K562 (cell line): ENCODE results near the gene SCUBE2. TPM values are rescaled to one million over a fixed set of nuclear protein-coding genes. Genes with fewer than 3 reads are reported as not detected.

ENCODE experiments used
- ATAC-seq: fragments of 200-7000 bp; cut with Tn5 transposase; 3 replicates; pipeline ENCODE4 v1.9.1; 2020; ENCODE audit warnings: moderate library complexity
- BruUV-seq: library from RNA; stranded (reverse); fragments of 400-500 nt; replicated peaks from 2 replicates; lab custom pipeline; 2021; lab: Mats Ljungman, UMichigan
- CTCF ChIA-PET: fragments of 300-600 bp; formaldehyde crosslinking; extraction: SDS; loops from one replicate; lab custom pipeline; 2021; ENCODE audit warnings: low intra/inter-chr PET ratio; lab: Yijun Ruan, JAX
- POLR2A ChIA-PET: fragments of 300-600, 350-650 bp; sonication (Branson Sonifier 250); formaldehyde crosslinking; extraction: SDS; loops from one replicate; lab custom pipeline; 2021; ENCODE audit warnings: antibody characterized with exemption, inconsistent platforms; lab: Yijun Ruan, JAX
- DNase-seq, 4 experiments: peaks; one replicate each; pipeline versions ENCODE4 v3.0.0 to v3.0.0-alpha.2; 2011 to 2018; ENCODE audit warnings: low spot score in 3 of 4, mixed read lengths in 3 of 4; ENCODE audit errors: extremely low read depth in 1 of 4
- FAIRE-seq: peaks from 2 replicates; lab custom pipeline; 2011; peaks lifted over from hg19 to GRCh38; lab: Jason Lieb, UNC
- H2AFZ ChIP-seq: 2 replicates; pipeline ENCODE4 v1.6.0; 2011; ENCODE audit warnings: low read depth, low read length, control low read depth, inconsistent platforms
- H3K27ac ChIP-seq: fragments of 200-600 bp; 3 replicates; pipeline ENCODE4 v1.8.0; 2011; ENCODE audit warnings: low read depth, mild to moderate bottlenecking, control low read depth, inconsistent platforms, low read length, moderate library complexity, mixed read lengths; ENCODE audit errors: extremely low read depth
- H3K27me3 ChIP-seq, 2 experiments: fragments of 300-600 bp in 1 of 2; 2 replicates in 1 of 2; 3 replicates in 1 of 2; pipeline versions ENCODE4 v1.6.0 to v1.8.0; 2011; ENCODE audit warnings: inconsistent platforms in 2 of 2, low read length in 2 of 2, mild to moderate bottlenecking in 1 of 2, mixed read lengths in 1 of 2, moderate library complexity in 1 of 2; ENCODE audit not compliant: control insufficient read depth in 2 of 2, insufficient read depth in 2 of 2
- H3K36me3 ChIP-seq: fragments of 300-600 bp; 3 replicates; pipeline ENCODE4 v1.8.0; 2011; ENCODE audit warnings: mild to moderate bottlenecking, low read length, inconsistent platforms; ENCODE audit not compliant: control insufficient read depth, insufficient read depth
- H3K4me1 ChIP-seq, 2 experiments: fragments of 200-600 bp in 1 of 2; replicated peaks in 1 of 2; 2 replicates in 1 of 2; 3 replicates in 1 of 2; pipeline versions ENCODE4 v1.5.1 to v1.8.0; 2011; ENCODE audit warnings: inconsistent platforms in 2 of 2, low read length in 2 of 2, mild to moderate bottlenecking in 1 of 2, mixed read lengths in 1 of 2, moderate library complexity in 1 of 2; ENCODE audit not compliant: control insufficient read depth in 2 of 2, insufficient read depth in 2 of 2
- H3K4me2 ChIP-seq: 2 replicates; pipeline ENCODE4 v1.6.1; 2011; ENCODE audit warnings: low read length, control low read depth, inconsistent platforms, mixed read lengths; ENCODE audit not compliant: insufficient read depth
- H3K4me3 ChIP-seq: fragments of 200-600 bp; sonication (generic), shearing (Covaris generic); 2 replicates; pipeline ENCODE4 v1.5.1; 2016; ENCODE audit warnings: control low read depth, inconsistent platforms
- H3K79me2 ChIP-seq: fragments of 200-600 bp; 3 replicates; pipeline ENCODE4 v1.8.0; 2011; ENCODE audit warnings: low read length, inconsistent platforms; ENCODE audit not compliant: control insufficient read depth, insufficient read depth
- H3K9ac ChIP-seq, 2 experiments: 2 replicates each; pipeline versions ENCODE4 v1.6.0 to v1.6.1; 2011; ENCODE audit warnings: low read depth in 2 of 2, low read length in 2 of 2, control low read depth in 1 of 2, inconsistent platforms in 1 of 2, mild to moderate bottlenecking in 1 of 2, mixed read lengths in 1 of 2; ENCODE audit not compliant: insufficient read depth in 1 of 2
- H3K9me1 ChIP-seq: one replicate; pipeline ENCODE4 v1.6.0; 2011; ENCODE audit warnings: inconsistent platforms, mild to moderate bottlenecking, low read length, moderate library complexity; ENCODE audit not compliant: control insufficient read depth, insufficient read depth
- H3K9me3 ChIP-seq: replicated peaks from 2 replicates; pipeline ENCODE4 v1.5.1; 2011; ENCODE audit warnings: low read depth, low read length, inconsistent platforms; ENCODE audit not compliant: control insufficient read depth, insufficient read depth
- H4K20me1 ChIP-seq: replicated peaks from 2 replicates; pipeline ENCODE4 v1.6.1; 2011; ENCODE audit warnings: low read length, inconsistent platforms, mixed read lengths; ENCODE audit not compliant: control insufficient read depth, insufficient read depth
- EWSR1 ChIP-seq: fragments of 450-650 bp; IDR thresholded peaks from 2 replicates; pipeline ENCODE4 v1.6.1; 2018; ENCODE audit warnings: borderline replicate concordance, mild to moderate bottlenecking, low read depth, moderate library complexity; ENCODE audit not compliant: partially characterized antibody
- FOXJ2 ChIP-seq: fragments of 200-800 bp; sonication (Bioruptor generic); IDR thresholded peaks from 2 replicates; pipeline ENCODE4 v1.6.1; 2016; ENCODE audit warnings: missing genetic modification characterization, missing compliant biosample characterization
- HMG20B ChIP-seq: fragments of 250-450 bp; sonication (Bioruptor Pico); IDR thresholded peaks from 2 replicates; pipeline ENCODE4 v1.5.0; 2021; ENCODE audit warnings: mild to moderate bottlenecking
- KAT2B ChIP-seq: IDR thresholded peaks from one replicate; pipeline ENCODE4 v1.6.1; 2012; ENCODE audit warnings: low read depth, mild to moderate bottlenecking, control low read depth, inconsistent platforms, low read length, moderate library complexity
- MED1 ChIP-seq: sonication (generic); formaldehyde crosslinking; IDR thresholded peaks from 2 replicates; pipeline ENCODE4 v1.8.1; 2023; ENCODE audit warnings: missing genetic modification reagents, borderline replicate concordance
- MYBL2 ChIP-seq, 2 experiments: fragments of 450-650 bp in 1 of 2; sonication (generic) in 1 of 2; formaldehyde crosslinking in 1 of 2; IDR thresholded peaks; 2 replicates each; pipeline versions ENCODE4 v1.6.1 to v1.8.1; 2017 to 2022; ENCODE audit warnings: borderline replicate concordance in 1 of 2, inconsistent platforms in 1 of 2, low read depth in 1 of 2, mild to moderate bottlenecking in 1 of 2, missing genetic modification reagents in 1 of 2, moderate library complexity in 1 of 2
- NONO ChIP-seq, 2 experiments: fragments of 200-400 bp in 1 of 2; fragments of 450-650 bp in 1 of 2; formaldehyde crosslinking in 1 of 2; IDR thresholded peaks; 2 replicates each; pipeline ENCODE4 v1.6.1; 2017; ENCODE audit warnings: low read depth in 2 of 2, mild to moderate bottlenecking in 2 of 2, moderate library complexity in 2 of 2, low read length in 1 of 2
- SMAD1 ChIP-seq: fragments of 150-350 bp; IDR thresholded peaks from 2 replicates; pipeline ENCODE4 v1.6.1; 2014; ENCODE audit warnings: low read length, low read depth; ENCODE audit not compliant: partially characterized antibody
- TFAP4 ChIP-seq: sonication (generic); formaldehyde crosslinking; IDR thresholded peaks from 2 replicates; pipeline ENCODE4 v1.8.0; 2022; ENCODE audit warnings: missing genetic modification reagents, mild to moderate bottlenecking, moderate library complexity, borderline replicate concordance
- XRCC5 ChIP-seq: fragments of 200-400 bp; formaldehyde crosslinking; IDR thresholded peaks from 2 replicates; pipeline ENCODE4 v1.6.1; 2017; ENCODE audit warnings: low read depth, mild to moderate bottlenecking, low read length
- ZNF140 ChIP-seq: fragments of 250-450 bp; sonication (Bioruptor Pico); IDR thresholded peaks from 2 replicates; pipeline ENCODE4 v1.8.0; 2021; ENCODE audit warnings: moderate library complexity, mild to moderate bottlenecking, inconsistent platforms
- ZNF395 ChIP-seq: fragments of 200-800 bp; sonication (Bioruptor generic); IDR thresholded peaks from 2 replicates; pipeline ENCODE4 v1.6.1; 2017; ENCODE audit warnings: missing genetic modification characterization, missing compliant biosample characterization
- ZNF717 ChIP-seq: fragments of 250-450 bp; sonication (Bioruptor Pico); IDR thresholded peaks from 2 replicates; pipeline ENCODE4 v1.5.0; 2021
- WGBS: fragments of 100-300 bp; shearing (Covaris generic); methylation state at CpG from one replicate; pipeline ENCODE4 v1.1.6; 2016; ENCODE audit warnings: low coverage, mixed read lengths; ENCODE audit not compliant: insufficient coverage; ENCODE audit errors: missing lambda C conversion rate; 5-methylcytosine and 5-hydroxymethylcytosine counted together
- in situ Hi-C: fragments of 300-500 bp; cut with MboI; formaldehyde crosslinking; loops from 4 replicates; pipeline ENCODE4 v1.15.0; 2018; ENCODE audit warnings: inconsistent platforms, mixed read lengths
- intact Hi-C: fragments of 100-400 bp; cut with micrococcal nuclease; formaldehyde crosslinking; loops from 2 replicates; pipeline ENCODE4 v1.14.2; 2022
- polyA plus RNA-seq, 8 experiments: library from polyadenylated mRNA; depleted of rRNA in 4 of 8; stranded (reverse) in 5 of 8; unstranded in 3 of 8; fragments of >200 nt; fragmentation: Nextera tagmentation in 2 of 8; fragmentation: Illumina TruSeq in 1 of 8; extraction: Ambion mirVana in 2 of 8; extraction: Trizol in 1 of 8; gene quantifications; 2 replicates each; pipeline versions ENCODE4 v1.2.1 to v1.2.3, GENCODE V29; 2011 to 2014; ENCODE audit warnings: inconsistent platforms in 1 of 8, missing spikeins in 1 of 8
- total RNA-seq, 7 experiments: library from RNA; depleted of rRNA in 6 of 7; stranded (reverse); fragments of >200 nt in 6 of 7; fragmentation: Illumina TruSeq in 2 of 7; extraction: Trizol in 2 of 7; gene quantifications; 2 replicates each; pipeline versions ENCODE4 v1.2.1 to v1.2.3, GENCODE V29; 2011 to 2021; ENCODE audit warnings: low replicate concordance in 1 of 7

The SCUBE2 gene
- total and polyA plus RNA-seq, 9 of the 15 experiments (the other 6 are each of a cell fraction or from before 2014, with no cell fraction given) = 0.06 to 0.40 (median 0.07) TPM; not detected in 6

DNA sequence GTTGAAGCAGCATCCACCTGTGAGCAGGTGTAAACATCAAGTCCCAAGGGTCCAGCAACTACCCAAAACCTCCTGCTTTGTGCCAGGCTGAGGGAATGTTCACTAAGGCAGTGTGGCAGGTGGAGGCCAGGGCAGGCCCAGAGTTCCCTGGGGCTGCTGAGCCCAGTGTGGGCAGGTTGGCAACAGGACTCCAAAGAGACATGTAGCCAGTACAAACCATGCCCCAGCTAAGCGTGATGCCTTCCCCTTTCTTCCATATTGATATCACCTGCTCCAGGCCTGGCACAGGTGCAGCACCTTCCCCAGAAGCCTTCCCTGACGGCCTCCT, 30.0 kb upstream of the SCUBE2 start:
- 80% methylated on average over 1 of the region's 2 CpGs for WGBS

More for the DNA sequence above, 30.0 kb upstream of the SCUBE2 start:
- Histone ChIP-seq H2AFZ (no peak overlapping the region), H4K20me1 (no peaks in the 10 kb centered on the region), H3K4me1 (peaks cover 0 to 11% of the 10 kb centered on the region in 2 experiments; a peak in 2 of 5 replicates), H3K9me1 (no peaks in the 10 kb centered on the region), H3K4me3 (no peak overlapping the region), H3K9me3 (peaks cover 5% of the 10 kb centered on the region), H3K27ac (no peak overlapping the region), H3K4me2 (no peak overlapping the region), H3K27me3 (no peaks in the 10 kb centered on the region), H3K36me3 (no peaks in the 10 kb centered on the region), H3K79me2 (no peaks in the 10 kb centered on the region), H3K9ac (no peak overlapping the region)
- intact Hi-C loops = no loop called here
- ATAC-seq (no peak), FAIRE-seq (no peak), DNase-seq (no peak)
- ChIA-PET CTCF (interaction anchor here (1.5 kb wide), 1 partner anchor 106 kb away, joined by 5 read pairs; no protein-coding TSS in a partner anchor), POLR2A (no interaction called here)
- no TSS peak for BruUV-seq
- in situ Hi-C loops = no loop called here
- no peak for TF ChIP-seq ZNF717
- TF ChIP-seq ZNF140 = no peak
- TF ChIP-seq SMAD1 = no peak
- TF ChIP-seq KAT2B = no peak
- no peak for TF ChIP-seq XRCC5
- no peak for TF ChIP-seq MYBL2 (IDR thresholded peaks at IDR 0.05; ENCODE audit: low read depth)
- TF ChIP-seq MYBL2 (CRISPR knock-in tag; IDR thresholded peaks at IDR 0.05; ENCODE audit: borderline replicate concordance) = no peak
- TF ChIP-seq EWSR1 = no peak
- no peak for TF ChIP-seq HMG20B (CRISPR knock-in tag)
- no peak for TF ChIP-seq TFAP4 (CRISPR knock-in tag)
- no peak for TF ChIP-seq ZNF395 (CRISPR knock-in tag)
- no peak for TF ChIP-seq MED1 (CRISPR knock-in tag)
- no peak for TF ChIP-seq NONO (IDR thresholded peaks at IDR 0.05; ENCODE audit: low read depth in 2 of 2, low read length in 1 of 2)
- no peak for TF ChIP-seq FOXJ2
